HepG2 (cell line): Measurements from ENCODE around the gene TYW1. TPM values are rescaled to one million over a fixed set of nuclear protein-coding genes. Genes with fewer than 3 reads are reported as not detected.
A peak's percentile ranks its signal among the peaks of the same experiment; 100 is the strongest.
"Not testable (repeated sequence)": the region's sequence is repeated elsewhere in the genome, so short reads cannot be mapped to it uniquely, and the experiment has no call there.

Experiments used
- ATAC-seq: fragments of 200-7000 bp; cut with Tn5 transposase; 3 replicates; pipeline ENCODE4 v1.9.1; 2020; ENCODE audit warnings: mild to moderate bottlenecking, moderate library complexity
- BruUV-seq: library from RNA; stranded (reverse); fragments of 400-500 nt; replicated peaks from 2 replicates; lab custom pipeline; 2021; lab: Mats Ljungman, UMichigan
- CTCF ChIA-PET: fragments of 300-600 bp; formaldehyde crosslinking; extraction: SDS; loops from one replicate; lab custom pipeline; 2021; ENCODE audit warnings: low total read pairs, inconsistent platforms, low intra/inter-chr PET ratio; lab: Yijun Ruan, JAX
- POLR2A ChIA-PET: fragments of 350-600 bp; sonication (Branson Sonifier 250); formaldehyde crosslinking; loops from one replicate; lab custom pipeline; 2020; ENCODE audit warnings: antibody characterized with exemption, inconsistent platforms; lab: Yijun Ruan, JAX
- DNase-seq: peaks from one replicate; pipeline ENCODE4 v3.0.0-alpha.2; 2015; ENCODE audit warnings: low spot score
- FAIRE-seq: peaks from 3 replicates; lab custom pipeline; 2011; peaks lifted over from hg19 to GRCh38; lab: Jason Lieb, UNC
- H2AFZ ChIP-seq: one replicate; pipeline ENCODE4 v1.6.1; 2011; ENCODE audit warnings: low read length, inconsistent platforms
- H3K27ac ChIP-seq: fragments of 300-600 bp; 3 replicates; pipeline ENCODE4 v1.8.0; 2011; ENCODE audit warnings: mixed run types, mild to moderate bottlenecking, mixed read lengths, low read length, inconsistent platforms; ENCODE audit not compliant: insufficient read depth; ENCODE audit errors: extremely low read length
- H3K27me3 ChIP-seq, 2 experiments: fragments of 200-600 bp in 1 of 2; 2 replicates in 1 of 2; 3 replicates in 1 of 2; pipeline versions ENCODE4 v1.6.0 to v1.8.0; 2011; ENCODE audit warnings: low read length in 2 of 2, mild to moderate bottlenecking in 2 of 2, moderate library complexity in 2 of 2, inconsistent platforms in 1 of 2; ENCODE audit not compliant: insufficient read depth in 2 of 2, control insufficient read depth in 1 of 2
- H3K36me3 ChIP-seq, 2 experiments: fragments of 200-600 bp in 1 of 2; replicated peaks in 1 of 2; 2 replicates in 1 of 2; 3 replicates in 1 of 2; pipeline versions ENCODE4 v1.5.1 to v1.8.0; 2011; ENCODE audit warnings: low read length in 2 of 2, inconsistent platforms in 1 of 2; ENCODE audit not compliant: insufficient read depth in 2 of 2, control insufficient read depth in 1 of 2
- H3K4me1 ChIP-seq: 2 replicates; pipeline ENCODE4 v1.5.1; 2012; ENCODE audit warnings: low read length, inconsistent platforms; ENCODE audit not compliant: insufficient read depth
- H3K4me2 ChIP-seq: 2 replicates; pipeline ENCODE4 v1.6.0; 2011; ENCODE audit warnings: low read depth, low read length, inconsistent platforms
- H3K4me3 ChIP-seq, 3 experiments: fragments of 200-600 bp in 1 of 3; sonication (generic), shearing (Covaris generic) in 1 of 3; replicated peaks in 1 of 3; 2 replicates each; pipeline ENCODE4 v1.5.1; 2011 to 2016; ENCODE audit warnings: low read length in 3 of 3, inconsistent platforms in 2 of 3, low read depth in 2 of 3, mild to moderate bottlenecking in 2 of 3, control low read depth in 1 of 3, mixed read lengths in 1 of 3; ENCODE audit not compliant: insufficient read depth in 1 of 3
- H3K79me2 ChIP-seq: one replicate; pipeline ENCODE4 v1.6.1; 2011; ENCODE audit warnings: low read length, inconsistent platforms; ENCODE audit not compliant: insufficient read depth
- H3K9ac ChIP-seq: 2 replicates; pipeline ENCODE4 v1.6.0; 2011; ENCODE audit warnings: mild to moderate bottlenecking, low read depth, low read length, inconsistent platforms; ENCODE audit not compliant: insufficient read depth
- H3K9me3 ChIP-seq: 2 replicates; pipeline ENCODE4 v1.5.1; 2012; ENCODE audit warnings: mild to moderate bottlenecking, low read length
- H4K20me1 ChIP-seq: 2 replicates; pipeline ENCODE4 v1.6.0; 2011; ENCODE audit warnings: inconsistent platforms, mild to moderate bottlenecking, low read length, moderate library complexity; ENCODE audit not compliant: insufficient read depth
- WGBS: methylation state at CpG from one replicate; pipeline ENCODE4 v1.1.6; 2017; ENCODE audit warnings: low lambda C conversion rate; 5-methylcytosine and 5-hydroxymethylcytosine counted together
- in situ Hi-C: cut with HindIII; loops from 2 replicates; pipeline ENCODE4 v1.10.0; 2017; ENCODE audit warnings: low pct_unique_long_range_greater_than_20kb; ENCODE audit not compliant: extremely low pct_ligation_motif_present
- intact Hi-C: fragments of 100-400 bp; cut with micrococcal nuclease; formaldehyde crosslinking; loops from one replicate; pipeline ENCODE4 v1.10.0; 2022; ENCODE audit not compliant: unreplicated experiment
- polyA plus RNA-seq, 8 experiments: library from polyadenylated mRNA; depleted of rRNA in 3 of 8; stranded (reverse) in 7 of 8; unstranded in 1 of 8; fragments of >200 nt; fragmentation: Illumina TruSeq in 4 of 8; extraction: Trizol in 4 of 8; gene quantifications; 2 replicates each; pipeline versions ENCODE4 v1.2.1 to v1.2.3, GENCODE V29; 2011 to 2016; ENCODE audit warnings: low read depth in 4 of 8, missing spikeins in 1 of 8, mixed read lengths in 1 of 8; ENCODE audit not compliant: insufficient read depth in 1 of 8
- total RNA-seq, 5 experiments: library from RNA; depleted of rRNA; stranded (reverse); fragments of >200 nt; fragmentation: Illumina TruSeq; extraction: Trizol; gene quantifications; 2 replicates each; pipeline ENCODE4 v1.2.3, GENCODE V29; 2016; ENCODE audit warnings: low read depth in 1 of 5

Gene TYW1
- total and polyA plus RNA-seq, 2 of the 13 experiments (the other 11 are each of a cell fraction or from before 2014, with no cell fraction given) = 8.6 to 17.6 TPM

GRCh38 chr7:67182956-67183750 is 186.5 kb downstream of the TYW1 start:
- H3K9ac ChIP-seq, in situ Hi-C loops, CTCF ChIA-PET, H3K27ac ChIP-seq, H4K20me1 ChIP-seq, H2AFZ ChIP-seq, H3K4me2 ChIP-seq, H3K36me3 ChIP-seq, H3K27me3 ChIP-seq, POLR2A ChIA-PET, H3K79me2 ChIP-seq, BruUV-seq, H3K9me3 ChIP-seq, H3K4me1 ChIP-seq, H3K4me3 ChIP-seq, DNase-seq, intact Hi-C loops, ATAC-seq: not testable (repeated sequence)
- WGBS = 99% methylated on average over 12 of the region's 17 CpGs
- FAIRE-seq = peak; percentile 39

GRCh38 chr7:67184912-67185659 is 188.5 kb downstream of the TYW1 start:
- intact Hi-C loops, FAIRE-seq, H3K27ac ChIP-seq, H4K20me1 ChIP-seq, H3K79me2 ChIP-seq, CTCF ChIA-PET, H3K36me3 ChIP-seq, H3K9me3 ChIP-seq, BruUV-seq, DNase-seq, in situ Hi-C loops, H3K4me1 ChIP-seq, ATAC-seq, H2AFZ ChIP-seq, POLR2A ChIA-PET, H3K4me2 ChIP-seq, H3K27me3 ChIP-seq, H3K9ac ChIP-seq, H3K4me3 ChIP-seq: not testable (repeated sequence)
- WGBS = 97% methylated on average over 9 of the region's 10 CpGs

- CTCF ChIA-PET, intact Hi-C loops, DNase-seq, BruUV-seq, H3K27ac ChIP-seq, H2AFZ ChIP-seq, H3K36me3 ChIP-seq, H3K79me2 ChIP-seq, H3K4me3 ChIP-seq, H4K20me1 ChIP-seq, H3K9me3 ChIP-seq, in situ Hi-C loops, POLR2A ChIA-PET, H3K27me3 ChIP-seq, FAIRE-seq, ATAC-seq, H3K9ac ChIP-seq, H3K4me2 ChIP-seq, H3K4me1 ChIP-seq: not testable (repeated sequence)
- WGBS = 73% methylated on average over 2 of the region's 3 CpGs
These were observed 189.1 kb downstream of the TYW1 start for GRCh38 chr7:67185660-67186129.

- H3K9ac ChIP-seq, in situ Hi-C loops, H3K9me3 ChIP-seq, H2AFZ ChIP-seq, FAIRE-seq, H3K27me3 ChIP-seq, H3K4me1 ChIP-seq, BruUV-seq, H4K20me1 ChIP-seq, POLR2A ChIA-PET, CTCF ChIA-PET, H3K36me3 ChIP-seq, H3K4me3 ChIP-seq, H3K27ac ChIP-seq, intact Hi-C loops, H3K79me2 ChIP-seq, DNase-seq, ATAC-seq, H3K4me2 ChIP-seq: not testable (repeated sequence)
- 100% methylated on average over 8 of the region's 8 CpGs for WGBS
These were observed 192.5 kb downstream of the TYW1 start for GRCh38 chr7:67189160-67189559.
